Peyer's patch (tissue), 4 donors: ENCODE results near the gene ARL8A. TPM values are rescaled to one million over a fixed set of nuclear protein-coding genes. Genes with fewer than 3 reads are reported as not detected.
A peak's percentile ranks its signal among the peaks of the same experiment; 100 is the strongest.

Experiments used
- DNase-seq, 3 donors: peaks; one replicate each; pipeline ENCODE4 v3.0.0-alpha.2; 2017 to 2019
- H3K27ac ChIP-seq, 4 donors: fragments of 200-600 bp; sonication (generic); one replicate each; pipeline ENCODE4 v1.5.1; 2016 to 2019
- H3K27me3 ChIP-seq, 2 donors: fragments of 200-600 bp; sonication (generic); one replicate each; pipeline ENCODE4 v1.5.1; 2019
- H3K36me3 ChIP-seq, 3 donors: fragments of 200-600 bp; sonication (generic); one replicate each; pipeline ENCODE4 v1.5.1; 2016 to 2019
- H3K4me1 ChIP-seq, 4 donors: fragments of 200-600 bp; sonication (generic); one replicate each; pipeline ENCODE4 v1.5.1; 2016 to 2019
- H3K4me3 ChIP-seq, 4 donors: fragments of 200-600 bp; sonication (generic); 1 replicate in 3 of 4; 2 replicates in 1 of 4; pipeline ENCODE4 v1.5.1; 2016 to 2019; ENCODE audit warnings: mild to moderate bottlenecking in 1 of 4
- H3K9me3 ChIP-seq, 4 donors: fragments of 200-600 bp; sonication (generic); one replicate each; pipeline ENCODE4 v1.5.1; 2016 to 2019; ENCODE audit warnings: mild to moderate bottlenecking in 1 of 4
- CTCF ChIP-seq, 6 experiments: fragments of 450-650 bp in 4 of 6; fragments of 200-600 bp in 2 of 6; sonication (generic) in 1 of 6; IDR thresholded peaks; one replicate each; pipeline ENCODE4 v1.5.1; 2017 to 2019; ENCODE audit warnings: antibody characterized with exemption in 6 of 6, mild to moderate bottlenecking in 3 of 6, moderate library complexity in 1 of 6
- POLR2A ChIP-seq, 2 donors: fragments of 450-650 bp; IDR thresholded peaks; one replicate each; pipeline ENCODE4 v1.5.1; 2017; ENCODE audit warnings: antibody characterized with exemption in 2 of 2, mild to moderate bottlenecking in 2 of 2, moderate library complexity in 2 of 2
- total RNA-seq, 4 donors: library from RNA; depleted of rRNA; stranded (reverse); fragments of >200 nt; gene quantifications; one replicate each; pipeline ENCODE4 v1.1.0, GENCODE V29; 2016

Gene ARL8A
- total RNA-seq, 4 donors from 2014 or later = 25.7 to 37.1 (median 36.0) TPM

- peak overlapping the region in 1 of 4 donors; percentile 18 for H3K4me3 ChIP-seq
- no peak for TF ChIP-seq CTCF (IDR thresholded peaks at IDR 0.05)
- no peak for TF ChIP-seq POLR2A (IDR thresholded peaks at IDR 0.05)
- H3K9me3 ChIP-seq = no peaks in the 10 kb centered on the region
- peak in 2 of 3 donors; percentile 82 to 88 for DNase-seq
- peak overlapping the region in 1 of 4 donors; percentile 63 for H3K27ac ChIP-seq
- no peaks in the 10 kb centered on the region for H3K27me3 ChIP-seq
- H3K4me1 ChIP-seq = peaks cover 0 to 48% (median 19%) of the 10 kb centered on the region in 4 donors
- no peaks in the 10 kb centered on the region for H3K36me3 ChIP-seq
Observed at GRCh38 chr1:202164271-202165037, 19.9 kb upstream of the ARL8A start.

- H3K36me3 ChIP-seq = no peaks in the 10 kb centered on the region
Observed at GRCh38 chr1:202163281-202164270, 19.0 kb upstream of the ARL8A start.

GRCh38 chr1:202162418-202163280 lies 18.1 kb upstream of the ARL8A start:
- TF ChIP-seq CTCF (IDR thresholded peaks at IDR 0.05) (no peak), POLR2A (IDR thresholded peaks at IDR 0.05) (no peak)
- Histone ChIP-seq H3K4me1 (peaks cover 0 to 54% (median 22%) of the 10 kb centered on the region in 4 donors), H3K27ac (peak overlapping the region; percentile 79 to 95 (median 93)), H3K27me3 (no peaks in the 10 kb centered on the region), H3K9me3 (no peaks in the 10 kb centered on the region), H3K4me3 (no peak overlapping the region), H3K36me3 (no peaks in the 10 kb centered on the region)
- DNase-seq = peak in 2 of 3 donors; percentile 32 to 57

More at GRCh38 chr1:202163281-202164270, 19.0 kb upstream of the ARL8A start:
- no peak overlapping the region for H3K4me3 ChIP-seq
- DNase-seq = peak in 1 of 3 donors; percentile 18
- TF ChIP-seq POLR2A (IDR thresholded peaks at IDR 0.05) (no peak), CTCF (IDR thresholded peaks at IDR 0.05) (no peak)
- no peaks in the 10 kb centered on the region for H3K27me3 ChIP-seq
- peak overlapping the region; percentile 79 to 95 (median 93) for H3K27ac ChIP-seq
- peaks cover 0 to 48% (median 19%) of the 10 kb centered on the region in 4 donors for H3K4me1 ChIP-seq
- no peaks in the 10 kb centered on the region for H3K9me3 ChIP-seq

GRCh38 chr1:202162047-202162417 lies 17.5 kb upstream of the ARL8A start:
- peak in 2 of 3 donors; percentile 74 to 76 for DNase-seq
- Histone ChIP-seq H3K4me3 (peak overlapping the region; percentile 1 to 63 (median 34)), H3K4me1 (peaks cover 0 to 54% (median 24%) of the 10 kb centered on the region in 4 donors), H3K27me3 (no peaks in the 10 kb centered on the region), H3K27ac (peak overlapping the region; percentile 79 to 95 (median 93)), H3K36me3 (no peaks in the 10 kb centered on the region), H3K9me3 (no peaks in the 10 kb centered on the region)
- TF ChIP-seq POLR2A (IDR thresholded peaks at IDR 0.05) (no peak), CTCF (IDR thresholded peaks at IDR 0.05) (no peak)
